Measurements from ENCODE around the gene DMRT3.
"Not testable (repeated sequence)": the region's sequence is repeated elsewhere in the genome, so short reads cannot be mapped to it uniquely, and the experiment has no call there.

DNA sequence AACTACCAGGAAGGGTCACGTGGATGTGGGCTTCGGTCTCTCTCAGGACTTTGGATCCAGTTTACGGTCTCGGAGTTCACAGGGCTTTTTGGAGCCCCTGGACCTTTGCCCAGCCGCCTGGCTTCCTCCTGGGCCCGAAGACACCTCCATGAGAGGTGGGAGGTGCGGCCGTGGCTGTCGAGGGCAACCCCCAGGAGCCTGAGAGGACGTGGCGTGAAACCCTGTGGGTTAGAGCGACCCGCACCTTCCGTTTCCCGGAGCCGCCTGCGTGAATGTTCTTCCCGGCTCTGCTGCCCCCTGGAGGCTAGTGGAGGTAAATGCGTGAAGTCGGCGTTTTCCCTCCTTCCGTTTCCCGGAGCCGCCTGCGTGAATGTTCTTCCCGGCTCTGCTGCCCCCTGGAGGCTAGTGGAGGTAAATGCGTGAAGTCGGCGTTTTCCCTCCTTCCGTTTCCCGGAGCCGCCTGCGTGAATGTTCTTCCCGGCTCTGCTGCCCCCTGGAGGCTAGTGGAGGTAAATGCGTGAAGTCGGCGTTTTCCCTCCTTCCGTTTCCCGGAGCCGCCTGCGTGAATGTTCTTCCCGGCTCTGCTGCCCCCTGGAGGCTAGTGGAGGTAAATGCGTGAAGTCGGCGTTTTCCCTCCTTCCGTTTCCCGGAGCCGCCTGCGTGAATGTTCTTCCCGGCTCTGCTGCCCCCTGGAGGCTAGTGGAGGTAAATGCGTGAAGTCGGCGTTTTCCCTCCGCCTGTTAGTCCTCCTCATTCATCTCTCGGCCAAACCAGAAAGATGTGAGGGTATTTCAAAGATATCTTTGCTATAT, 22.1 kb downstream of the DMRT3 start:
- TF ChIP-seq, protein P1, sequence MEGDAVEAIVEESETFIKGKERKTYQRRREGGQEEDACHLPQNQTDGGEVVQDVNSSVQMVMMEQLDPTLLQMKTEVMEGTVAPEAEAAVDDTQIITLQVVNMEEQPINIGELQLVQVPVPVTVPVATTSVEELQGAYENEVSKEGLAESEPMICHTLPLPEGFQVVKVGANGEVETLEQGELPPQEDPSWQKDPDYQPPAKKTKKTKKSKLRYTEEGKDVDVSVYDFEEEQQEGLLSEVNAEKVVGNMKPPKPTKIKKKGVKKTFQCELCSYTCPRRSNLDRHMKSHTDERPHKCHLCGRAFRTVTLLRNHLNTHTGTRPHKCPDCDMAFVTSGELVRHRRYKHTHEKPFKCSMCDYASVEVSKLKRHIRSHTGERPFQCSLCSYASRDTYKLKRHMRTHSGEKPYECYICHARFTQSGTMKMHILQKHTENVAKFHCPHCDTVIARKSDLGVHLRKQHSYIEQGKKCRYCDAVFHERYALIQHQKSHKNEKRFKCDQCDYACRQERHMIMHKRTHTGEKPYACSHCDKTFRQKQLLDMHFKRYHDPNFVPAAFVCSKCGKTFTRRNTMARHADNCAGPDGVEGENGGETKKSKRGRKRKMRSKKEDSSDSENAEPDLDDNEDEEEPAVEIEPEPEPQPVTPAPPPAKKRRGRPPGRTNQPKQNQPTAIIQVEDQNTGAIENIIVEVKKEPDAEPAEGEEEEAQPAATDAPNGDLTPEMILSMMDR (IDR thresholded peaks at IDR 0.05), result peak; percentile 65
- not testable (repeated sequence) for TF ChIP-seq EZH2 (IDR thresholded peaks at IDR 0.05; ENCODE audit: borderline replicate concordance, insufficient read depth, low read depth, low read length, poor library complexity, severe bottlenecking)

Data from B cell (primary cell).